C4-2B (cell line): ENCODE measurements around the gene SPSB1.

Experiments used
- CTCF ChIP-seq: fragments of 450-650 bp; conservative IDR thresholded peaks from 2 replicates; pipeline ENCODE4 v1.5.1; 2017; ENCODE audit warnings: mild to moderate bottlenecking
- ZFX ChIP-seq: fragments of 450-650 bp; IDR thresholded peaks from 2 replicates; pipeline ENCODE4 v1.6.1; 2017

- TF ChIP-seq CTCF = no peak
- no peak for TF ChIP-seq ZFX
These were observed 69.1 kb downstream of the SPSB1 start for GRCh38 chr1:9361630-9362260.
